Right renal pelvis (tissue), 4 donors: ENCODE measurements around the gene EFEMP2. TPM values are rescaled to one million over a fixed set of nuclear protein-coding genes. Genes with fewer than 3 reads are reported as not detected.
A peak's percentile ranks its signal among the peaks of the same experiment; 100 is the strongest.
"Not testable (repeated sequence)": the region's sequence is repeated elsewhere in the genome, so short reads cannot be mapped to it uniquely, and the experiment has no call there.

Experiments
- DNase-seq, 4 donors: peaks; one replicate each; pipeline ENCODE4 v3.0.0-alpha.2; 2013; ENCODE audit warnings: low read depth in 4 of 4, low spot score in 3 of 4, missing footprints in 1 of 4
- polyA plus RNA-seq, 4 donors: library from polyadenylated mRNA; unstranded; fragments of 120-200 nt; gene quantifications; one replicate each; pipeline ENCODE4 v1.2.1, GENCODE V29; 2013; ENCODE audit not compliant: insufficient read length in 4 of 4

EFEMP2 gene
- polyA plus RNA-seq, 4 donors = 94.9 to 134 (median 107) TPM

GRCh38 chr11:65900899-65901180 lies 28.2 kb upstream of the EFEMP2 start:
- no peak for DNase-seq

- no peak for DNase-seq
Observed at GRCh38 chr11:65900125-65900898, 27.7 kb upstream of the EFEMP2 start, which contains the start of gene FOSL1. FOSL1 (minus strand) TSS chr11:65900388; CDS start chr11:65900339, 49 bp downstream.

GRCh38 chr11:65899356-65900124 lies 26.9 kb upstream of the EFEMP2 start:
- no peak for DNase-seq

- DNase-seq = no peak
Observed at GRCh38 chr11:65898656-65899355, 26.2 kb upstream of the EFEMP2 start.

GRCh38 chr11:65897020-65897471 lies 24.4 kb upstream of the EFEMP2 start:
- no peak for DNase-seq

GRCh38 chr11:65896034-65896999 lies 23.7 kb upstream of the EFEMP2 start:
- no peak for DNase-seq

- no peak for DNase-seq
Observed at GRCh38 chr11:65895482-65895981, 22.9 kb upstream of the EFEMP2 start.

- no peak for DNase-seq
Observed at GRCh38 chr11:65894034-65894591, 21.5 kb upstream of the EFEMP2 start.

GRCh38 chr11:65892661-65893317 lies 20.2 kb upstream of the EFEMP2 start:
- no peak for DNase-seq

GRCh38 chr11:65892137-65892540 lies 19.5 kb upstream of the EFEMP2 start:
- not testable (repeated sequence) for DNase-seq

- no peak for DNase-seq
Observed at GRCh38 chr11:65891219-65892136, 18.9 kb upstream of the EFEMP2 start.

GRCh38 chr11:65890324-65891218 lies 18.0 kb upstream of the EFEMP2 start, which contains the start of gene CCDC85B:
CCDC85B (plus strand) TSS chr11:65890673; CDS start chr11:65890784, 111 bp downstream.
- peak; percentile 91 to 93 (median 92) for DNase-seq

- DNase-seq = peak; percentile 91 to 95 (median 94)
Observed at GRCh38 chr11:65888163-65888814, 15.7 kb upstream of the EFEMP2 start, which contains the start of gene FIBP. FIBP (minus strand) TSS chr11:65888471; CDS start chr11:65888418, 53 bp downstream.

- no peak for DNase-seq
Observed at GRCh38 chr11:65887723-65888162, 15.1 kb upstream of the EFEMP2 start.

GRCh38 chr11:65886826-65887722 lies 14.5 kb upstream of the EFEMP2 start:
- no peak for DNase-seq
